ENCODE data around the gene TF. TPM values are rescaled to one million over a fixed set of nuclear protein-coding genes. Genes with fewer than 3 reads are reported as not detected.

TF gene
- polyA plus RNA-seq, 4 donors = 2.5 to 106 (median 5.6) TPM

GRCh38 chr3:133746712-133747066, 496 bp downstream of the TF start:
- no peak for DNase-seq (ENCODE audit: low read depth in 4 of 4, low spot score in 2 of 4)

- DNase-seq (ENCODE audit: low read depth in 4 of 4, low spot score in 2 of 4) = no peak
These were observed 1.2 kb downstream of the TF start for GRCh38 chr3:133747373-133747772.

GRCh38 chr3:133747907-133748639, 1.9 kb downstream of the TF start:
- no peak for DNase-seq (ENCODE audit: low read depth in 4 of 4, low spot score in 2 of 4)

GRCh38 chr3:133749427-133750258, 3.5 kb downstream of the TF start:
- no peak for DNase-seq (ENCODE audit: low read depth in 4 of 4, low spot score in 2 of 4)

- DNase-seq (ENCODE audit: low read depth in 4 of 4, low spot score in 2 of 4) = no peak
These were observed 4.1 kb downstream of the TF start for GRCh38 chr3:133750259-133750656.

GRCh38 chr3:133753107-133753778, 7.0 kb downstream of the TF start:
- no peak for DNase-seq (ENCODE audit: low read depth in 4 of 4, low spot score in 2 of 4)

GRCh38 chr3:133753779-133754164, 7.6 kb downstream of the TF start:
- no peak for DNase-seq (ENCODE audit: low read depth in 4 of 4, low spot score in 2 of 4)

- no peak for DNase-seq (ENCODE audit: low read depth in 4 of 4, low spot score in 2 of 4)
These were observed 8.3 kb downstream of the TF start for GRCh38 chr3:133754455-133754854.

GRCh38 chr3:133754973-133755828, 9.0 kb downstream of the TF start:
- no peak for DNase-seq (ENCODE audit: low read depth in 4 of 4, low spot score in 2 of 4)

GRCh38 chr3:133756716-133757694, 10.8 kb downstream of the TF start:
- DNase-seq (ENCODE audit: low read depth in 4 of 4, low spot score in 2 of 4) = no peak

GRCh38 chr3:133757701-133758567, 11.7 kb downstream of the TF start:
- DNase-seq (ENCODE audit: low read depth in 4 of 4, low spot score in 2 of 4) = no peak

GRCh38 chr3:133758568-133758928, 12.4 kb downstream of the TF start:
- no peak for DNase-seq (ENCODE audit: low read depth in 4 of 4, low spot score in 2 of 4)

- DNase-seq (ENCODE audit: low read depth in 4 of 4, low spot score in 2 of 4) = no peak
These were observed 13.0 kb downstream of the TF start for GRCh38 chr3:133758964-133759739.

GRCh38 chr3:133759740-133760305, 13.6 kb downstream of the TF start:
- DNase-seq (ENCODE audit: low read depth in 4 of 4, low spot score in 2 of 4) = no peak

- no peak for DNase-seq (ENCODE audit: low read depth in 4 of 4, low spot score in 2 of 4)
These were observed 14.7 kb downstream of the TF start for GRCh38 chr3:133760916-133761315.

GRCh38 chr3:133761605-133762484, 15.7 kb downstream of the TF start:
- DNase-seq (ENCODE audit: low read depth in 4 of 4, low spot score in 2 of 4) = no peak

Measured in left renal cortex interstitium (tissue), 4 donors.